ENCODE data around the gene COX6A1.
"Not testable (repeated sequence)": the region's sequence is repeated elsewhere in the genome, so short reads cannot be mapped to it uniquely, and the experiment has no call there.

COX6A1 gene

GRCh38 chr12:120468325-120468820 is 30.5 kb downstream of the COX6A1 start:
- no peak for DNase-seq

GRCh38 chr12:120468821-120469449 is 31.0 kb downstream of the COX6A1 start:
- peak in 3 of 4 experiments; percentile 47 to 58 (median 49) for DNase-seq

- DNase-seq = peak; percentile 93 to 97 (median 96)
Observed at GRCh38 chr12:120469450-120470149, 31.7 kb downstream of the COX6A1 start, which contains the start of gene SRSF9. Gene SRSF9, minus strand, starts transcription at chr12:120469748. Its CDS starts 139 bp downstream, at chr12:120469609.

- DNase-seq = no peak
Observed at GRCh38 chr12:120470150-120470784, 32.4 kb downstream of the COX6A1 start.

GRCh38 chr12:120472521-120472920 is 34.6 kb downstream of the COX6A1 start:
- no peak for DNase-seq

GRCh38 chr12:120473807-120474615 is 36.1 kb downstream of the COX6A1 start:
- no peak for DNase-seq

GRCh38 chr12:120474616-120474960 is 36.7 kb downstream of the COX6A1 start:
- no peak for DNase-seq

GRCh38 chr12:120475643-120476042 is 37.7 kb downstream of the COX6A1 start:
- no peak for DNase-seq

- DNase-seq = no peak
Observed at GRCh38 chr12:120479458-120479857, 41.5 kb downstream of the COX6A1 start.

- no peak for DNase-seq
Observed at GRCh38 chr12:120480211-120480610, 42.3 kb downstream of the COX6A1 start.

- no peak for DNase-seq
Observed at GRCh38 chr12:120481022-120481767, 43.3 kb downstream of the COX6A1 start.

- DNase-seq = no peak
Observed at GRCh38 chr12:120483621-120484020, 45.7 kb downstream of the COX6A1 start.

GRCh38 chr12:120485961-120486881 is 48.3 kb downstream of the COX6A1 start:
- DNase-seq = no peak

GRCh38 chr12:120487552-120487951 is 49.6 kb downstream of the COX6A1 start:
- DNase-seq = not testable (repeated sequence)

- no peak for DNase-seq
Observed at GRCh38 chr12:120488057-120488640, 50.2 kb downstream of the COX6A1 start.

- no peak for DNase-seq
Observed at GRCh38 chr12:120489018-120489417, 51.1 kb downstream of the COX6A1 start.

GRCh38 chr12:120490325-120490724 is 52.4 kb downstream of the COX6A1 start:
- DNase-seq = no peak
